GM12878 (cell line): ENCODE data around the gene SLC17A2. TPM values are rescaled to one million over a fixed set of nuclear protein-coding genes. Genes with fewer than 3 reads are reported as not detected.
A peak's percentile ranks its signal among the peaks of the same experiment; 100 is the strongest.

Source experiments
- ATAC-seq: fragments of 200-7000 bp; cut with Tn5 transposase; 3 replicates; pipeline ENCODE4 v1.9.1; 2020; ENCODE audit warnings: mild to moderate bottlenecking, moderate library complexity
- BruUV-seq: library from RNA; stranded (reverse); fragments of 400-500 nt; replicated peaks from 2 replicates; lab custom pipeline; 2021; lab: Mats Ljungman, UMichigan
- CTCF ChIA-PET: fragments of 300-600 bp; sonication (Branson Sonifier 250); formaldehyde crosslinking; extraction: SDS; loops from one replicate; lab custom pipeline; 2021; ENCODE audit warnings: inconsistent platforms; lab: Yijun Ruan, JAX
- POLR2A ChIA-PET: fragments of 350-600 bp; formaldehyde crosslinking; extraction: SDS; loops from one replicate; lab custom pipeline; 2021; ENCODE audit warnings: inconsistent platforms; lab: Charles Lee
- RAD21 ChIA-PET: fragments of 300-600 bp; sonication (Branson Sonifier 250); formaldehyde crosslinking; loops from one replicate; lab custom pipeline; 2023; ENCODE audit warnings: antibody characterized with exemption; ENCODE audit not compliant: unreplicated experiment; lab: Charles Lee
- SMC1A ChIA-PET: fragments of 300-600 bp; sonication (Branson Sonifier 250); formaldehyde crosslinking; loops from one replicate; lab custom pipeline; 2023; ENCODE audit not compliant: unreplicated experiment, uncharacterized antibody; lab: Charles Lee
- DNase-seq: peaks from one replicate; pipeline ENCODE4 v3.0.0-alpha.2; 2011; ENCODE audit warnings: low read depth, low spot score
- FAIRE-seq: peaks from 3 replicates; lab custom pipeline; 2011; peaks lifted over from hg19 to GRCh38; lab: Jason Lieb, UNC
- H2AFZ ChIP-seq: 2 replicates; pipeline ENCODE4 v1.6.0; 2011; ENCODE audit warnings: low read depth, low read length, control low read depth; ENCODE audit not compliant: control insufficient read depth
- H3K27ac ChIP-seq: 2 replicates; pipeline ENCODE4 v1.5.1; 2011; ENCODE audit warnings: control low read depth; ENCODE audit not compliant: control insufficient read depth, insufficient read depth
- H3K27me3 ChIP-seq, 2 experiments: replicated peaks in 1 of 2; 2 replicates each; pipeline versions ENCODE4 v1.6.0 to v1.6.1; 2011; ENCODE audit warnings: low read length in 1 of 2; ENCODE audit not compliant: control insufficient read depth in 2 of 2, insufficient read depth in 2 of 2
- H3K36me3 ChIP-seq, 2 experiments: 2 replicates each; pipeline ENCODE4 v1.5.1; 2011; ENCODE audit warnings: low read length in 1 of 2; ENCODE audit not compliant: control insufficient read depth in 2 of 2, insufficient read depth in 2 of 2
- H3K4me1 ChIP-seq: 2 replicates; pipeline ENCODE4 v1.6.1; 2011; ENCODE audit warnings: mild to moderate bottlenecking, low read length, moderate library complexity, mixed read lengths; ENCODE audit not compliant: control insufficient read depth, insufficient read depth
- H3K4me2 ChIP-seq: 2 replicates; pipeline ENCODE4 v1.6.0; 2011; ENCODE audit warnings: control low read depth; ENCODE audit not compliant: control insufficient read depth, insufficient read depth
- H3K4me3 ChIP-seq: fragments of 200-600 bp; sonication (generic); 2 replicates; pipeline ENCODE4 v1.5.1; 2016
- H3K79me2 ChIP-seq: 2 replicates; pipeline ENCODE4 v1.6.0; 2011; ENCODE audit warnings: low read length; ENCODE audit not compliant: control insufficient read depth, insufficient read depth
- H3K9ac ChIP-seq: 2 replicates; pipeline ENCODE4 v1.8.0; 2011; ENCODE audit warnings: low read length, control low read depth, mixed read lengths; ENCODE audit not compliant: control insufficient read depth, insufficient read depth
- H3K9me3 ChIP-seq: replicated peaks from 3 replicates; pipeline ENCODE4 v1.5.1; 2011; ENCODE audit warnings: mild to moderate bottlenecking, low read length; ENCODE audit not compliant: control insufficient read depth, insufficient read depth
- H4K20me1 ChIP-seq: 2 replicates; pipeline ENCODE4 v1.6.0; 2011; ENCODE audit not compliant: control insufficient read depth, insufficient read depth
- RAD21 ChIP-seq: IDR thresholded peaks from 2 replicates; pipeline ENCODE4 v1.6.1; 2011; ENCODE audit warnings: mild to moderate bottlenecking, low read depth, low read length, moderate library complexity; ENCODE audit not compliant: insufficient read depth
- SMC3 ChIP-seq: IDR thresholded peaks from 2 replicates; pipeline ENCODE4 v1.6.1; 2011; ENCODE audit warnings: low read length, improper control_type of control experiment, borderline replicate concordance
- ZNF207 ChIP-seq: fragments of 450-650 bp; IDR thresholded peaks from 2 replicates; pipeline ENCODE4 v1.6.1; 2014; ENCODE audit warnings: antibody characterized with exemption, mild to moderate bottlenecking, borderline replicate concordance
- WGBS: methylation state at CpG from one replicate; pipeline ENCODE4 v1.1.6; 2016; ENCODE audit warnings: low lambda C conversion rate; ENCODE audit not compliant: insufficient replicate concordance, insufficient coverage; ENCODE audit errors: missing lambda C conversion rate; 5-methylcytosine and 5-hydroxymethylcytosine counted together
- in situ Hi-C: fragments of 300-500 bp; cut with MboI; formaldehyde crosslinking; loops from 9 replicates; pipeline ENCODE4 v1.14.3; 2018; ENCODE audit warnings: mixed read lengths
- intact Hi-C: fragments of 100-400 bp; cut with micrococcal nuclease; formaldehyde crosslinking; loops from one replicate; pipeline ENCODE4 v1.14.2; 2022; ENCODE audit not compliant: unreplicated experiment
- polyA plus RNA-seq, 11 experiments: library from polyadenylated mRNA; depleted of rRNA in 4 of 11; unstranded in 6 of 11; stranded (reverse) in 5 of 11; fragments of >200 nt; fragmentation: Nextera tagmentation in 4 of 11; fragmentation: Illumina TruSeq in 1 of 11; extraction: Ambion mirVana in 4 of 11; extraction: Trizol in 1 of 11; gene quantifications; 1 replicate in 1 of 11; 2 replicates in 10 of 11; pipeline versions ENCODE4 v1.2.1 to v1.2.3, GENCODE V29; 2011 to 2016; ENCODE audit warnings: inconsistent platforms in 2 of 11, missing spikeins in 2 of 11, low read depth in 1 of 11
- total RNA-seq, 4 experiments: library from RNA; depleted of rRNA in 3 of 4; stranded (reverse); fragments of >200 nt in 3 of 4; fragmentation: Illumina TruSeq in 1 of 4; extraction: Trizol in 1 of 4; gene quantifications; 2 replicates each; pipeline versions ENCODE4 v1.2.1 to v1.2.3, GENCODE V29; 2013 to 2021
- TF ChIP-seq, protein P1 (sequence below), 3 experiments: IDR thresholded peaks in 2 of 3; conservative IDR thresholded peaks in 1 of 3; 2 replicates each; pipeline ENCODE4 v1.5.1; 2011; ENCODE audit warnings: low read depth in 3 of 3, low read length in 3 of 3, mild to moderate bottlenecking in 3 of 3, control low read depth in 2 of 3, moderate library complexity in 2 of 3, inconsistent platforms in 1 of 3, mixed read lengths in 1 of 3; ENCODE audit not compliant: control insufficient read depth in 2 of 3, insufficient read depth in 1 of 3; ENCODE audit errors: extremely low read depth in 1 of 3

Gene SLC17A2
- total and polyA plus RNA-seq, 10 of the 15 experiments (the other 5 are each of a cell fraction or from before 2014, with no cell fraction given): not detected

GRCh38 chr6:25942561-25943147 lies 12.2 kb upstream of the SLC17A2 start:
- Histone ChIP-seq H3K4me2 (no peak overlapping the region), H3K27me3 (no peaks in the 10 kb centered on the region), H3K79me2 (no peaks in the 10 kb centered on the region), H3K27ac (no peak overlapping the region), H4K20me1 (no peaks in the 10 kb centered on the region), H3K9me3 (peaks cover 3% of the 10 kb centered on the region; the same call in 2 of the 3 replicates), H3K36me3 (no peaks in the 10 kb centered on the region), H2AFZ (no peak overlapping the region), H3K4me3 (no peak overlapping the region), H3K9ac (no peak overlapping the region), H3K4me1 (no peaks in the 10 kb centered on the region)
- BruUV-seq: no TSS peak
- RAD21 ChIA-PET: no interaction called here
- FAIRE-seq (no peak), DNase-seq (no peak), ATAC-seq (peak; percentile 82)
- TF ChIP-seq, protein P1, sequence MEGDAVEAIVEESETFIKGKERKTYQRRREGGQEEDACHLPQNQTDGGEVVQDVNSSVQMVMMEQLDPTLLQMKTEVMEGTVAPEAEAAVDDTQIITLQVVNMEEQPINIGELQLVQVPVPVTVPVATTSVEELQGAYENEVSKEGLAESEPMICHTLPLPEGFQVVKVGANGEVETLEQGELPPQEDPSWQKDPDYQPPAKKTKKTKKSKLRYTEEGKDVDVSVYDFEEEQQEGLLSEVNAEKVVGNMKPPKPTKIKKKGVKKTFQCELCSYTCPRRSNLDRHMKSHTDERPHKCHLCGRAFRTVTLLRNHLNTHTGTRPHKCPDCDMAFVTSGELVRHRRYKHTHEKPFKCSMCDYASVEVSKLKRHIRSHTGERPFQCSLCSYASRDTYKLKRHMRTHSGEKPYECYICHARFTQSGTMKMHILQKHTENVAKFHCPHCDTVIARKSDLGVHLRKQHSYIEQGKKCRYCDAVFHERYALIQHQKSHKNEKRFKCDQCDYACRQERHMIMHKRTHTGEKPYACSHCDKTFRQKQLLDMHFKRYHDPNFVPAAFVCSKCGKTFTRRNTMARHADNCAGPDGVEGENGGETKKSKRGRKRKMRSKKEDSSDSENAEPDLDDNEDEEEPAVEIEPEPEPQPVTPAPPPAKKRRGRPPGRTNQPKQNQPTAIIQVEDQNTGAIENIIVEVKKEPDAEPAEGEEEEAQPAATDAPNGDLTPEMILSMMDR (IDR thresholded peaks at IDR 0.05 in 2 of 3, conservative IDR thresholded peaks at IDR 0.05 in 1 of 3; ENCODE audit: control insufficient read depth in 2 of 3, extremely low read depth in 1 of 3, insufficient read depth in 1 of 3, low read depth in 3 of 3, low read length in 3 of 3): peak; percentile 53 to 82 (median 62); a peak in 5 of 6 replicates
- TF ChIP-seq RAD21: peak; percentile 86
- TF ChIP-seq ZNF207: no peak
- TF ChIP-seq SMC3: peak; percentile 69; the same call in 1 of the 2 replicates
- CTCF ChIA-PET: interaction anchor here (1.1 to 3.9 kb wide), 13 partner anchors 11 to 719 kb away, joined by 3 to 29 read pairs (median 5); partner anchors contain the start of gene TRIM38
- intact Hi-C loops (loop anchor here (1.0 to 5.0 kb wide), 3 partner anchors 155 to 720 kb away; no protein-coding TSS in a partner anchor), in situ Hi-C loops (loop anchor here (25.0 kb wide), 1 partner anchor 680 kb away; no protein-coding TSS in a partner anchor)
- POLR2A ChIA-PET: no interaction called here
- SMC1A ChIA-PET: interaction anchor here (1.0 to 3.4 kb wide), 5 partner anchors 26 to 385 kb away, joined by 3 to 23 read pairs (median 3); no protein-coding TSS in a partner anchor
- WGBS: 17% methylated on average over 3 of the region's 3 CpGs
